Midbrain (tissue), 1 donor: ENCODE data around the gene CASP6.

Experiments
- DNase-seq: peaks from one replicate; lab custom pipeline; 2025; lab: John Stamatoyannopoulos, UW

The CASP6 gene

GRCh38 chr4:109702950-109703663 is at the start of gene CASP6:
Gene CASP6 (minus strand): TSS chr4:109703445. CDS start chr4:109703395, 50 bp downstream.
- peak; percentile 74 for DNase-seq

GRCh38 chr4:109752525-109752924 is 49.3 kb upstream of the CASP6 start:
- no peak for DNase-seq

- no peak for DNase-seq
These were observed 48.6 kb upstream of the CASP6 start for GRCh38 chr4:109751852-109752251.

GRCh38 chr4:109750652-109751244 is 47.5 kb upstream of the CASP6 start:
- no peak for DNase-seq

- DNase-seq = no peak
These were observed 46.3 kb upstream of the CASP6 start for GRCh38 chr4:109749388-109750082.

GRCh38 chr4:109748114-109748513 is 44.9 kb upstream of the CASP6 start:
- DNase-seq = no peak

- no peak for DNase-seq
These were observed 43.5 kb upstream of the CASP6 start for GRCh38 chr4:109746728-109747127.

- DNase-seq = no peak
These were observed 42.6 kb upstream of the CASP6 start for GRCh38 chr4:109745830-109746229.

GRCh38 chr4:109739547-109739946 is 36.3 kb upstream of the CASP6 start:
- no peak for DNase-seq

- no peak for DNase-seq
These were observed 35.0 kb upstream of the CASP6 start for GRCh38 chr4:109738104-109738872.

GRCh38 chr4:109735566-109736365 is 32.5 kb upstream of the CASP6 start:
- no peak for DNase-seq

- DNase-seq = no peak
These were observed 30.5 kb upstream of the CASP6 start for GRCh38 chr4:109733728-109734127.

- no peak for DNase-seq
These were observed 27.6 kb upstream of the CASP6 start for GRCh38 chr4:109730619-109731545.

- DNase-seq = peak; percentile 79
These were observed 26.7 kb upstream of the CASP6 start, which contains the start of gene PLA2G12A for GRCh38 chr4:109729718-109730618. Gene PLA2G12A (minus strand): TSS chr4:109730070. CDS start chr4:109729809, 261 bp downstream.

GRCh38 chr4:109729117-109729717 is 26.0 kb upstream of the CASP6 start:
- DNase-seq = no peak

- DNase-seq = no peak
These were observed 25.1 kb upstream of the CASP6 start for GRCh38 chr4:109728385-109728784.

- no peak for DNase-seq
These were observed 19.9 kb upstream of the CASP6 start for GRCh38 chr4:109723110-109723509.

- DNase-seq = no peak
These were observed 19.1 kb upstream of the CASP6 start for GRCh38 chr4:109722357-109722756.

- DNase-seq = no peak
These were observed 17.8 kb upstream of the CASP6 start for GRCh38 chr4:109721033-109721432.
